Gastrocnemius medialis (tissue), 4 donors: ENCODE measurements around the gene GCK. TPM values are rescaled to one million over a fixed set of nuclear protein-coding genes. Genes with fewer than 3 reads are reported as not detected.

Source experiments
- ATAC-seq, 2 donors: fragments of 150-250 bp; one replicate each; pipeline ENCODE4 v1.9.1; 2016
- DNase-seq, 2 donors: peaks; one replicate each; pipeline ENCODE4 v3.0.0-alpha.2; 2019
- H3K27ac ChIP-seq, 4 donors: fragments of 200-600 bp; sonication (generic); 1 replicate in 1 of 4; 2 replicates in 3 of 4; pipeline ENCODE4 v1.5.1; 2016 to 2018; ENCODE audit warnings: mild to moderate bottlenecking in 2 of 4, moderate library complexity in 1 of 4
- H3K27me3 ChIP-seq, 3 donors: fragments of 200-600 bp; sonication (generic) in 2 of 3; 1 replicate in 1 of 3; 2 replicates in 2 of 3; pipeline versions ENCODE4 v1.5.1 to v1.6.0; 2016 to 2019; ENCODE audit warnings: mild to moderate bottlenecking in 1 of 3, moderate library complexity in 1 of 3
- H3K36me3 ChIP-seq, 2 donors: fragments of 200-600 bp; sonication (generic) in 1 of 2; one replicate each; pipeline ENCODE4 v1.5.1; 2017 to 2018
- H3K4me1 ChIP-seq, 2 donors: fragments of 200-600 bp; sonication (generic) in 1 of 2; one replicate each; pipeline ENCODE4 v1.5.1; 2016 to 2017; ENCODE audit warnings: mild to moderate bottlenecking in 2 of 2
- H3K4me3 ChIP-seq, 4 donors: fragments of 200-600 bp; sonication (generic) in 3 of 4; 1 replicate in 1 of 4; 2 replicates in 3 of 4; pipeline ENCODE4 v1.5.1; 2016 to 2019; ENCODE audit warnings: mild to moderate bottlenecking in 2 of 4
- H3K9me3 ChIP-seq, 3 donors: fragments of 200-600 bp; sonication (generic) in 2 of 3; 1 replicate in 1 of 3; 2 replicates in 2 of 3; pipeline ENCODE4 v1.5.1; 2016 to 2019
- CTCF ChIP-seq, 5 experiments: fragments of 450-650 bp in 3 of 5; fragments of 200-600 bp in 2 of 5; sonication (generic) in 2 of 5; IDR thresholded peaks in 4 of 5; conservative IDR thresholded peaks in 1 of 5; 1 replicate in 4 of 5; 2 replicates in 1 of 5; pipeline ENCODE4 v1.5.1; 2016 to 2019; ENCODE audit warnings: antibody characterized with exemption in 5 of 5, mild to moderate bottlenecking in 3 of 5, moderate library complexity in 3 of 5
- POLR2A ChIP-seq, 2 donors: fragments of 450-650 bp; IDR thresholded peaks; one replicate each; pipeline ENCODE4 v1.6.1; 2017; ENCODE audit warnings: antibody characterized with exemption in 2 of 2, mild to moderate bottlenecking in 2 of 2, moderate library complexity in 2 of 2
- in situ Hi-C, 4 donors: fragments of 200-750 bp; cut with MboI; loops; one replicate each; pipeline versions ENCODE4 v1.15.0 to v1.8.0; 2017; ENCODE audit warnings: low sequenced_read_pairs in 4 of 4
- intact Hi-C: fragments of 100-400 bp; cut with DNase I; formaldehyde crosslinking; loops from one replicate; pipeline ENCODE4 v1.15.1; 2023; ENCODE audit warnings: low total_unique reads
- total RNA-seq, 4 donors: library from RNA; depleted of rRNA; stranded (reverse); fragments of >200 nt; gene quantifications; one replicate each; pipeline versions ENCODE4 v1.1.0 to v1.2.3, GENCODE V29; 2016

Gene GCK
- total RNA-seq, 4 donors from 2014 or later, result 0.33 TPM; not detected in 3

GRCh38 chr7:44231088-44231487 is 41.8 kb upstream of the GCK start:
- TF ChIP-seq POLR2A (IDR thresholded peaks at IDR 0.05) (no peak), CTCF (IDR thresholded peaks at IDR 0.05 in 4 of 5, conservative IDR thresholded peaks at IDR 0.05 in 1 of 5) (no peak)
- H3K9me3 ChIP-seq, result no peaks in the 10 kb centered on the region
- no peak overlapping the region for H3K27ac ChIP-seq
- intact Hi-C loops (no loop called here), in situ Hi-C loops (loop anchor here in 1 of 4 donors (25.0 kb wide), 1 partner anchor 256 kb away; the partner anchor contains the start of gene NUDCD3)
- H3K4me3 ChIP-seq, result no peak overlapping the region
- peaks cover 3 to 5% of the 10 kb centered on the region in 2 donors for H3K4me1 ChIP-seq
- H3K27me3 ChIP-seq, result no peaks in the 10 kb centered on the region
- DNase-seq (no peak), ATAC-seq (no peak)
- H3K36me3 ChIP-seq, result no peaks in the 10 kb centered on the region

GRCh38 chr7:44230286-44230685 is 41.0 kb upstream of the GCK start:
- no peaks in the 10 kb centered on the region for H3K9me3 ChIP-seq
- no peak overlapping the region for H3K4me3 ChIP-seq
- H3K4me1 ChIP-seq, result peaks cover 9 to 13% of the 10 kb centered on the region in 2 donors
- intact Hi-C loops, result no loop called here
- H3K36me3 ChIP-seq, result no peaks in the 10 kb centered on the region
- ATAC-seq, result no peak
- no peaks in the 10 kb centered on the region for H3K27me3 ChIP-seq
- H3K27ac ChIP-seq, result no peak overlapping the region
- TF ChIP-seq POLR2A (IDR thresholded peaks at IDR 0.05), result no peak
- no peak for TF ChIP-seq CTCF (IDR thresholded peaks at IDR 0.05 in 4 of 5, conservative IDR thresholded peaks at IDR 0.05 in 1 of 5)
- DNase-seq, result no peak
- in situ Hi-C loops, result loop anchor here in 1 of 4 donors (25.0 kb wide), 1 partner anchor 257 kb away; the partner anchor contains the start of gene NUDCD3

- in situ Hi-C loops (loop anchor here in 1 of 4 donors (25.0 kb wide), 1 partner anchor 258 kb away; the partner anchor contains the start of gene NUDCD3), intact Hi-C loops (no loop called here)
- no peak for DNase-seq
Measured at GRCh38 chr7:44229546-44230105, 40.4 kb upstream of the GCK start.

GRCh38 chr7:44228571-44229350 is 39.5 kb upstream of the GCK start:
- in situ Hi-C loops, result loop anchor here in 1 of 4 donors (25.0 kb wide), 1 partner anchor 259 kb away; the partner anchor contains the start of gene NUDCD3
- Histone ChIP-seq H3K9me3 (no peaks in the 10 kb centered on the region), H3K4me1 (peaks cover 9 to 15% of the 10 kb centered on the region in 2 donors), H3K27me3 (no peaks in the 10 kb centered on the region), H3K27ac (no peak overlapping the region), H3K36me3 (no peaks in the 10 kb centered on the region), H3K4me3 (no peak overlapping the region)
- DNase-seq, result no peak
- no peak for TF ChIP-seq POLR2A (IDR thresholded peaks at IDR 0.05)
- TF ChIP-seq CTCF (IDR thresholded peaks at IDR 0.05 in 4 of 5, conservative IDR thresholded peaks at IDR 0.05 in 1 of 5), result no peak
- ATAC-seq, result no peak
- intact Hi-C loops, result no loop called here

More at GRCh38 chr7:44229546-44230105, 40.4 kb upstream of the GCK start:
- TF ChIP-seq CTCF (IDR thresholded peaks at IDR 0.05 in 4 of 5, conservative IDR thresholded peaks at IDR 0.05 in 1 of 5) (no peak), POLR2A (IDR thresholded peaks at IDR 0.05) (no peak)
- Histone ChIP-seq H3K9me3 (no peaks in the 10 kb centered on the region), H3K4me1 (peaks cover 9 to 15% of the 10 kb centered on the region in 2 donors), H3K36me3 (no peaks in the 10 kb centered on the region), H3K27me3 (no peaks in the 10 kb centered on the region), H3K27ac (no peak overlapping the region), H3K4me3 (no peak overlapping the region)
- no peak for ATAC-seq
